ENCODE results near the gene USP6NL.
"Not testable (repeated sequence)": the region's sequence is repeated elsewhere in the genome, so short reads cannot be mapped to it uniquely, and the experiment has no call there.

USP6NL gene

GRCh38 chr10:11611248-11612020 lies at the start of gene USP6NL:
Gene USP6NL, minus strand, starts transcription at chr10:11611650. Its CDS starts 14,016 bp downstream, at chr10:11597634.
- peak; percentile 18 to 49 for DNase-seq (ENCODE audit: low read depth in 1 of 2, low spot score in 1 of 2)

GRCh38 chr10:11658801-11659368 lies 47.4 kb upstream of the USP6NL start:
- no peak for DNase-seq (ENCODE audit: low read depth in 1 of 2, low spot score in 1 of 2)

- no peak for DNase-seq (ENCODE audit: low read depth in 1 of 2, low spot score in 1 of 2)
These were observed 44.4 kb upstream of the USP6NL start for GRCh38 chr10:11655836-11656235.

GRCh38 chr10:11654659-11655058 lies 43.2 kb upstream of the USP6NL start:
- DNase-seq (ENCODE audit: low read depth in 1 of 2, low spot score in 1 of 2): no peak

GRCh38 chr10:11653758-11654471 lies 42.5 kb upstream of the USP6NL start:
- no peak for DNase-seq (ENCODE audit: low read depth in 1 of 2, low spot score in 1 of 2)

GRCh38 chr10:11647676-11648075 lies 36.2 kb upstream of the USP6NL start:
- no peak for DNase-seq (ENCODE audit: low read depth in 1 of 2, low spot score in 1 of 2)

GRCh38 chr10:11646450-11646849 lies 35.0 kb upstream of the USP6NL start:
- DNase-seq (ENCODE audit: low read depth in 1 of 2, low spot score in 1 of 2): no peak

- DNase-seq (ENCODE audit: low read depth in 1 of 2, low spot score in 1 of 2): no peak
These were observed 31.6 kb upstream of the USP6NL start for GRCh38 chr10:11643039-11643438.

GRCh38 chr10:11642566-11642965 lies 31.1 kb upstream of the USP6NL start:
- DNase-seq (ENCODE audit: low read depth in 1 of 2, low spot score in 1 of 2): no peak

GRCh38 chr10:11639849-11640764 lies 28.7 kb upstream of the USP6NL start:
- DNase-seq (ENCODE audit: low read depth in 1 of 2, low spot score in 1 of 2): no peak

GRCh38 chr10:11639362-11639761 lies 27.9 kb upstream of the USP6NL start:
- DNase-seq (ENCODE audit: low read depth in 1 of 2, low spot score in 1 of 2): no peak

GRCh38 chr10:11638055-11638698 lies 26.7 kb upstream of the USP6NL start:
- DNase-seq (ENCODE audit: low read depth in 1 of 2, low spot score in 1 of 2): no peak

- no peak for DNase-seq (ENCODE audit: low read depth in 1 of 2, low spot score in 1 of 2)
These were observed 25.4 kb upstream of the USP6NL start for GRCh38 chr10:11636697-11637303.

- DNase-seq (ENCODE audit: low read depth in 1 of 2, low spot score in 1 of 2): no peak
These were observed 20.6 kb upstream of the USP6NL start for GRCh38 chr10:11631890-11632587.

- DNase-seq (ENCODE audit: low read depth in 1 of 2, low spot score in 1 of 2): no peak
These were observed 19.8 kb upstream of the USP6NL start for GRCh38 chr10:11631291-11631690.

- DNase-seq (ENCODE audit: low read depth in 1 of 2, low spot score in 1 of 2): no peak
These were observed 18.3 kb upstream of the USP6NL start for GRCh38 chr10:11629731-11630130.

- not testable (repeated sequence) for DNase-seq (ENCODE audit: low read depth in 1 of 2, low spot score in 1 of 2)
These were observed 16.5 kb upstream of the USP6NL start for GRCh38 chr10:11627941-11628340.

- DNase-seq (ENCODE audit: low read depth in 1 of 2, low spot score in 1 of 2): no peak
These were observed 14.6 kb upstream of the USP6NL start for GRCh38 chr10:11626071-11626470.

- no peak for DNase-seq (ENCODE audit: low read depth in 1 of 2, low spot score in 1 of 2)
These were observed 13.7 kb upstream of the USP6NL start for GRCh38 chr10:11625019-11625735.

All from activated T-helper 1 cell treated with anti-CD3 and anti-CD28 coated beads, Interleukin-2, amount 50 U/mL, for 16 hours (primary cell).